OCI-LY3 (cell line): ENCODE data around the gene RPL23.
A peak's percentile ranks its signal among the peaks of the same experiment; 100 is the strongest.

Experiments
- CTCF ChIP-seq: fragments of 200-600, 300-600 bp; sonication (generic); IDR thresholded peaks from 2 replicates; pipeline ENCODE4 v1.5.1; 2014; ENCODE audit warnings: antibody characterized with exemption, low read length, low read depth
- EZH2phosphoT487 ChIP-seq: fragments of 200-600 bp; shearing (Covaris generic); IDR thresholded peaks from 2 replicates; pipeline ENCODE4 v1.6.1; 2018; ENCODE audit warnings: antibody characterized with exemption, mixed run types, low read depth

- peak; percentile 30 for TF ChIP-seq CTCF
- no peak for TF ChIP-seq EZH2phosphoT487
Measured at GRCh38 chr17:38871247-38872015, 17.9 kb upstream of the RPL23 start.
